OCI-LY1 (cell line): ENCODE results near the gene PPP1R1A.

Experiments used
- CTCF ChIP-seq: fragments of 200-600 bp; sonication (generic), shearing (Covaris generic); IDR thresholded peaks from 2 replicates; pipeline ENCODE4 v1.5.1; 2017; ENCODE audit warnings: mild to moderate bottlenecking, antibody characterized with exemption, low read length, moderate library complexity, mixed read lengths
- EZH2 ChIP-seq: fragments of 200-600 bp; sonication (generic), shearing (Covaris generic); IDR thresholded peaks from 2 replicates; pipeline ENCODE4 v1.8.0; 2017; ENCODE audit warnings: borderline replicate concordance, mixed run types, mild to moderate bottlenecking, antibody characterized with exemption, low read length, moderate library complexity, mixed read lengths

GRCh38 chr12:54604436-54604835 lies 16.0 kb upstream of the PPP1R1A start:
- TF ChIP-seq CTCF: no peak
- TF ChIP-seq EZH2: no peak
